Body of pancreas (tissue), 4 donors: ENCODE measurements around the gene DST.

Source experiments
- POLR2A ChIP-seq, 3 donors: fragments of 450-650 bp; IDR thresholded peaks; one replicate each; pipeline ENCODE4 v1.6.1; 2016; ENCODE audit warnings: antibody characterized with exemption in 3 of 3, mild to moderate bottlenecking in 2 of 3
- TF ChIP-seq, protein P1 (sequence below), 7 experiments: fragments of 450-650 bp in 4 of 7; fragments of 200-600 bp in 3 of 7; sonication (generic) in 3 of 7; IDR thresholded peaks; one replicate each; pipeline ENCODE4 v1.5.1; 2016 to 2019; ENCODE audit warnings: antibody characterized with exemption in 7 of 7

GRCh38 chr6:56480654-56481337 is 161.9 kb downstream of the DST start:
- TF ChIP-seq, protein P1, sequence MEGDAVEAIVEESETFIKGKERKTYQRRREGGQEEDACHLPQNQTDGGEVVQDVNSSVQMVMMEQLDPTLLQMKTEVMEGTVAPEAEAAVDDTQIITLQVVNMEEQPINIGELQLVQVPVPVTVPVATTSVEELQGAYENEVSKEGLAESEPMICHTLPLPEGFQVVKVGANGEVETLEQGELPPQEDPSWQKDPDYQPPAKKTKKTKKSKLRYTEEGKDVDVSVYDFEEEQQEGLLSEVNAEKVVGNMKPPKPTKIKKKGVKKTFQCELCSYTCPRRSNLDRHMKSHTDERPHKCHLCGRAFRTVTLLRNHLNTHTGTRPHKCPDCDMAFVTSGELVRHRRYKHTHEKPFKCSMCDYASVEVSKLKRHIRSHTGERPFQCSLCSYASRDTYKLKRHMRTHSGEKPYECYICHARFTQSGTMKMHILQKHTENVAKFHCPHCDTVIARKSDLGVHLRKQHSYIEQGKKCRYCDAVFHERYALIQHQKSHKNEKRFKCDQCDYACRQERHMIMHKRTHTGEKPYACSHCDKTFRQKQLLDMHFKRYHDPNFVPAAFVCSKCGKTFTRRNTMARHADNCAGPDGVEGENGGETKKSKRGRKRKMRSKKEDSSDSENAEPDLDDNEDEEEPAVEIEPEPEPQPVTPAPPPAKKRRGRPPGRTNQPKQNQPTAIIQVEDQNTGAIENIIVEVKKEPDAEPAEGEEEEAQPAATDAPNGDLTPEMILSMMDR (IDR thresholded peaks at IDR 0.05) = no peak
- no peak for TF ChIP-seq POLR2A (IDR thresholded peaks at IDR 0.05)
